ENCODE results near the gene TAOK3.
"Not testable (repeated sequence)": the region's sequence is repeated elsewhere in the genome, so short reads cannot be mapped to it uniquely, and the experiment has no call there.

Gene TAOK3

DNA sequence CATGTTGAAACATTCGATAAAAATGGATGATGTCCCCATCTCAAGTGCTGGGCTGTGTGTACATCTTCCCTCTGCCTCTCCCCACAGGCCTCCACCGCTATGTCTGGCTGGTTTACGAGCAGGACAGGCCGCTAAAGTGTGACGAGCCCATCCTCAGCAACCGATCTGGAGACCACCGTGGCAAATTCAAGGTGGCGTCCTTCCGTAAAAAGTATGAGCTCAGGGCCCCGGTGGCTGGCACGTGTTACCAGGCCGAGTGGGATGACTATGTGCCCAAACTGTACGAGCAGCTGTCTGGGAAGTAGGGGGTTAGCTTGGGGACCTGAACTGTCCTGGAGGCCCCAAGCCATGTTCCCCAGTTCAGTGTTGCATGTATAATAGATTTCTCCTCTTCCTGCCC, 228.2 kb downstream of the TAOK3 start:
- no peak for DNase-seq
- Histone ChIP-seq H3K27me3 (replicated peaks) (no peaks in the 10 kb centered on the region), H3K36me3 (replicated peaks) (peaks cover 55% of the 10 kb centered on the region), H3K27ac (no peak overlapping the region), H3K4me3 (ENCODE audit: low read depth, low read length) (no peak overlapping the region)
- in situ Hi-C loops (cut with HindIII; ENCODE audit: low pct_ligation_motif_present, low sequenced_read_pairs): no loop called here
- TF ChIP-seq, protein P1, sequence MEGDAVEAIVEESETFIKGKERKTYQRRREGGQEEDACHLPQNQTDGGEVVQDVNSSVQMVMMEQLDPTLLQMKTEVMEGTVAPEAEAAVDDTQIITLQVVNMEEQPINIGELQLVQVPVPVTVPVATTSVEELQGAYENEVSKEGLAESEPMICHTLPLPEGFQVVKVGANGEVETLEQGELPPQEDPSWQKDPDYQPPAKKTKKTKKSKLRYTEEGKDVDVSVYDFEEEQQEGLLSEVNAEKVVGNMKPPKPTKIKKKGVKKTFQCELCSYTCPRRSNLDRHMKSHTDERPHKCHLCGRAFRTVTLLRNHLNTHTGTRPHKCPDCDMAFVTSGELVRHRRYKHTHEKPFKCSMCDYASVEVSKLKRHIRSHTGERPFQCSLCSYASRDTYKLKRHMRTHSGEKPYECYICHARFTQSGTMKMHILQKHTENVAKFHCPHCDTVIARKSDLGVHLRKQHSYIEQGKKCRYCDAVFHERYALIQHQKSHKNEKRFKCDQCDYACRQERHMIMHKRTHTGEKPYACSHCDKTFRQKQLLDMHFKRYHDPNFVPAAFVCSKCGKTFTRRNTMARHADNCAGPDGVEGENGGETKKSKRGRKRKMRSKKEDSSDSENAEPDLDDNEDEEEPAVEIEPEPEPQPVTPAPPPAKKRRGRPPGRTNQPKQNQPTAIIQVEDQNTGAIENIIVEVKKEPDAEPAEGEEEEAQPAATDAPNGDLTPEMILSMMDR (IDR thresholded peaks at IDR 0.05; ENCODE audit: low read depth, low read length, missing control alignments): no peak

DNA sequence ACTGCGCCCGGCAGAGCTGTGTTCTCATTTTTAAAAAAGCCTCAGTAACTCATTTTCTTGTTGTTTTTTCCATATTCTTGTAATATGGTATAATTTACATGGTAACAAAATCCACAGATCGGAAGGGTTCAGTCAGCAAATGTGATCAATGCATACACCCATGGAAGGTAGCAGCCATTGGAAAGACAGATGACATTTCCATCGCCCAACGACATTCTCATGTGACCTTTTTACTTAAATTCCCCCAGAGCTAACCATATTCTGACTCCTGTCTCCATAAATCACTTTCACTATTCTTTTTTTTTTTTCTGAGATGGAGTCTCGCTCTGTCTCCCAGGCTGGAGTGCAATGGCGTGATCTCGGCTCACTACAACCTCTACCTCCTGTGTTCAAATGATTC, 231.9 kb downstream of the TAOK3 start:
- no peak for DNase-seq
- no peak overlapping the region for H3K27ac ChIP-seq
- TF ChIP-seq, protein P1 (IDR thresholded peaks at IDR 0.05; ENCODE audit: low read depth, low read length, missing control alignments): no peak
- no peaks in the 10 kb centered on the region for H3K27me3 ChIP-seq (replicated peaks)
- in situ Hi-C loops (cut with HindIII; ENCODE audit: low pct_ligation_motif_present, low sequenced_read_pairs): no loop called here
- no peak overlapping the region for H3K4me3 ChIP-seq (ENCODE audit: low read depth, low read length)
- H3K36me3 ChIP-seq (replicated peaks): peaks cover 45% of the 10 kb centered on the region

DNA sequence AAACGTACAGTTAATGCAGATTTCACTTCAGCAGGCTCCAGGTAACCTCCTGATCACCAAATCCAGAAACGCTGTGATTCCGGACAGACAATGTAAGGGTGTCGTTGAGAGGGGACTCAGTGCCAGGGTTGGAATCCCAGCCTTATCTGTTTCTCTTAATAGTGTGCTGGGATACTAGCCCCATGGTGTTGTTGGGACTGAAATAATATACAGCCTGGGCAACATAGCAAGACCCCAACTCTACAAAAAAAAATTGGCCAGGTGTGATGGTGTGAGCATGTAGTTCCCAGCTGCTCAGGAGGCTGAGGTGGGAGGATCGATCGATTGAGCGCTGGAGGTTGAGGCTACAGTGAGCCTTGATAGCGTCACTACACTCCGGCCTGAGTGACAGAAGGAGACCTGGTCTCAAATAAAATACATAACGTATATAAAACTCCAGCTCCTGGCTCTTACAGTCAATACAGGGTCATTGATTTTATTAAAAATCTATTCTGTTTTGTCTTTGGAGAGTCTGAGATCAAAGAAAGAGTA, 235.5 kb downstream of the TAOK3 start:
- no peak for DNase-seq
- peaks cover 23% of the 10 kb centered on the region for H3K36me3 ChIP-seq (replicated peaks)
- in situ Hi-C loops (cut with HindIII; ENCODE audit: low pct_ligation_motif_present, low sequenced_read_pairs): no loop called here
- peak overlapping the region; percentile 49 for H3K27ac ChIP-seq
- peak overlapping the region; percentile 87 for H3K4me3 ChIP-seq (ENCODE audit: low read depth, low read length)
- TF ChIP-seq, protein P1 (IDR thresholded peaks at IDR 0.05; ENCODE audit: low read depth, low read length, missing control alignments): no peak
- no peaks in the 10 kb centered on the region for H3K27me3 ChIP-seq (replicated peaks)

DNA sequence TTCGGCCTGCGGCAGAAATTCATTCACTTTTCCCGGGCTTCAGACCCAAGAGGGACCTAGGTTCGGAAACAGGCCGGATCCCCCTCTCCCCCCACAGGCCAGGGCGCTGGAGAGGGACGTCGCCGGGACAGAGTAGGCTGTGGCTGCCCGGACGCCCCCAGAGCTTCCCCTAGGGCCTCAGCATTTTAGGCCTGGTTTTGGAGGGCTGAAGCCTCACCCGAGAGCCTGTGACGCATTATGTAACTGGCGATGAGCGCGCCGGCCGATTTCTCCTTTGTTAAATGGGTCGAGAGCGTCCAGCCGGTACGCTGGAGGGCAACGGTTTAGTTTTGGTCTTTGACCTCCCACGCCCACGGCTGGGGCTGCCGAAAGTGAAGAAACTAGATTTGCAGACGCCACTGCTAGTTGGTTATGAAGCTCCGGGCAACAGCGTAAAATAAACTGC, 236.1 kb downstream of the TAOK3 start:
- in situ Hi-C loops (cut with HindIII; ENCODE audit: low pct_ligation_motif_present, low sequenced_read_pairs): no loop called here
- Histone ChIP-seq H3K27ac (peak overlapping the region; percentile 49), H3K27me3 (replicated peaks) (no peaks in the 10 kb centered on the region), H3K4me3 (ENCODE audit: low read depth, low read length) (peak overlapping the region; percentile 87), H3K36me3 (replicated peaks) (peaks cover 19% of the 10 kb centered on the region)
- TF ChIP-seq, protein P1 (IDR thresholded peaks at IDR 0.05; ENCODE audit: low read depth, low read length, missing control alignments): no peak
- DNase-seq: peak; percentile 26

DNA sequence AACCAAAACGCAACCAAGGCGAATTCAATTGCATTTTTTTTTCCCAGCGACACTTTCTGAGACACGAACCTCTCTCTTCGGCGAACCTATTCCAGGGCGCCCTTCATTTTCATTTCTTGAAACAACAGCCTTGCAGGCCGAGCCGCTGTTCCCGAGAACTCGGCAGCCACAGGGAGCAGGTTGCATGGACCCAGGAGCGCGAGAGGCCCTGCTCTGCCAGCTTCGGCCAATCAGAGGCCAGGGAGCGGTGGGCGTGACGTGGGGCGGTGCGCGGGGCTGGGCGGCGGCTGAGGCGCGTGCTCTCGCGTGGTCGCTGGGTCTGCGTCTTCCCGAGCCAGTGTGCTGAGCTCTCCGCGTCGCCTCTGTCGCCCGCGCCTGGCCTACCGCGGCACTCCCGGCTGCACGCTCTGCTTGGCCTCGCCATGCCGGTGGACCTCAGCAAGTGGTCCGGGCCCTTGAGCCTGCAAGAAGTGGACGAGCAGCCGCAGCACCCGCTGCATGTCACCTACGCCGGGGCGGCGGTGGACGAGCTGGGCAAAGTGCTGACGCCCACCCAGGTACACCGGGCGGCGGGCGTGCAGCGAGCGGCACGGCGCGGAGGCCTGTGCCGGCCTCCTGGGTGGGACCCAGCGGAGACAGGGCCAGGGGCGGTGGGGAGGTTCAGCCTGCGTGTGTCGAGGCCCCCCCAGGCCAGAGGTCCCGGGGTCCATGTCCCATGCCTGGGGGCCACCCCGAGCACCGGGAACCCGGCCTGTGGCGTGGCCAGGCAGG, 236.7 kb downstream of the TAOK3 start, which contains the start of gene PEBP1:
Gene PEBP1 (plus strand): TSS at position 337 of the 771 bp plus-strand sequence. CDS start 86 bp downstream, at position 423.
- TF ChIP-seq, protein P1 (IDR thresholded peaks at IDR 0.05; ENCODE audit: low read depth, low read length, missing control alignments): no peak
- in situ Hi-C loops (cut with HindIII; ENCODE audit: low pct_ligation_motif_present, low sequenced_read_pairs): no loop called here
- peak; percentile 90 for DNase-seq
- Histone ChIP-seq H3K4me3 (ENCODE audit: low read depth, low read length) (peak within 1 kb of the TSS; percentile 87), H3K36me3 (replicated peaks) (peaks cover 13% of the 10 kb centered on the region), H3K27me3 (replicated peaks) (no peaks in the 10 kb centered on the region), H3K27ac (peak within 1 kb of the TSS; percentile 49)

DNA sequence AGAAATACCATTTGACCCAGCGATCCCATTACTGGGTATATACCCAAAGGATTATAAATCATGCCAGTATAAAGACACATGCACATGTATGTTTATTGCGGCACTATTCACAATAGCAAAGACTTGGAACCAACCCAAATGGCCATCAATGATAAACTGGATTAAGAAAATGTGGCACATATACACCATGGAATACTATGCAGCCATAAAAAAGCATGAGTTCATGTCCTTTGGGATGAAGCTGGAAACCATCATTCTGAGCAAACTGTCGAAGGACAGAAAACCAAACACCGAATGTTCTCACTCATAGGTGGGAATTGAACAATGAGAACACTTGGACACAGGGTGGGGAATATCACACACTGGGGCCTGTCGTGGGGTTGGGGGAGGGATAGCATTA, 243.3 kb downstream of the TAOK3 start:
- DNase-seq; in situ Hi-C loops (cut with HindIII; ENCODE audit: low pct_ligation_motif_present, low sequenced_read_pairs); H3K27ac ChIP-seq; H3K27me3 ChIP-seq (replicated peaks); H3K4me3 ChIP-seq (ENCODE audit: low read depth, low read length); H3K36me3 ChIP-seq (replicated peaks): not testable (repeated sequence)

Data from brain microvascular endothelial cell (primary cell).